ENCODE measurements around the gene ESF1.

The ESF1 gene

DNA sequence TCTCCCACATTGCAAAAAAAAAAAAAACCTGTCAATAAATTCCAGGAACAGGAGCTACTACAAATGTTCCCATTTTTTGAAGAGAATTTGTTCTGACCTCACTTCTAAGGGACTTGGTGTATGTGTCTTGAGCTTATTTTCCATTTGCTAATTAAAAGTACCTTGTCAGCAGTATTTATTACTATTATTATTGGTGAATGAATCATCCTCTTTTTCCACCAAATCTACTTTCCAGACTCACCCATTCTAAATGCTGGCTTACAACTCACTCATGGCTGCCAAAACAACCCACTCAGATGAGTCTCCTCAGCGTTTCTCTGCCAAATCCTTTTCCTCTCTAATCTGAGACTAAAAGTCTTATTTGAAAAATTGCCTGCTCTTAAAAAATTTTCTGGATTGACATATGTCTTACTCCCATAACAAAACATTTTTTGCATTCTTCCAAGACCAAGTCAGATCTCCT, 112.8 kb downstream of the ESF1 start:
- DNase-seq = no peak

DNA sequence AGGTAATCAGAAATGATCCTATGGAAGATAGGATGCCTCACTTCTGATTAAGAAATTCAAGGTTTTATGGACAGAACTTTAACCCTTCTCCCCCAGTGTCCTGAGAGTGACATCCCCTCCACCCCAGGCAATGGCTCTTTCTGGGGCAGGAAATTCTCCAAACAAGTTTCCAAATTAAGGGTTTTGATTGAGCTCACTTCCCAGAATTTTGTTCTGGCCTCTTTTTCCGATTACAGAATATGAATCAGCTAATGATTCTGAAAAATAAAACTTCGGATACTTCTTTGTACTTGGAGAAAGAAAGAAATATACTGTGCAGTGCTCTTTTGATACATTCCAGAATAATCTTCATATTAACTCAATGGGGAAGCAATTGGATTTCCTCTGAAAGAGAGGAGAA, 113.2 kb downstream of the ESF1 start:
- no peak for DNase-seq

DNA sequence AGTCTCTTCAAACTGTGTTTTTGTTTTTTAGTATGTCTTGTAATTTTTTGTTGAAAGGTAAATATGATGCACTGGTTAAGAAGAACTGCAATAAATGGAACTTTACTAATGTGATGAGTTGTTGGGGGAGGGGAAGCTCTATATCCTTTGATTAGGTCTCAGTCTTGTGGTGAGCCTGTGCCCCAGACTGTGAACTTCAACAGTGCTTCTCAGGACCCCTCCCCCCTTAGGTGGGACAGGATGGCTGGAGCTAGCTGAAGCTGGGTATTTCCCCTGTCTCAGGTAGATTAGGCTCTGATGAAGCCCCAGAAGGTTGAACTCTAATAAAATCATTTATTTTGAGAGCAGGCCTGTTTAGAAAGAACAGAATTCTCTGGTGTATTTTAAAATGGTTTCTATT, 114.6 kb downstream of the ESF1 start:
- no peak for DNase-seq

- DNase-seq = no peak
Measured at GRCh38 chr20:13665709-13666395, 118.9 kb downstream of the ESF1 start.

Measured in stimulated activated CD4-positive, alpha-beta T cell treated with anti-CD3 and anti-CD28 coated beads, Interleukin-15, amount 100 ng/mL, for 24 hours (primary cell).